ENCODE measurements around the gene HELZ. TPM values are rescaled to one million over a fixed set of nuclear protein-coding genes. Genes with fewer than 3 reads are reported as not detected.
A peak's percentile ranks its signal among the peaks of the same experiment; 100 is the strongest.

The HELZ gene
- total and polyA plus RNA-seq, 4 donors = 3.8 to 69.2 (median 25.7) TPM

GRCh38 chr17:67080804-67081203, 164.2 kb downstream of the HELZ start:
- no peak overlapping the region for H3K4me3 ChIP-seq (ENCODE audit: low read depth in 1 of 3, low read length in 3 of 3)
- 91% methylated on average over 2 of the region's 2 CpGs for WGBS
- H3K9ac ChIP-seq (ENCODE audit: low read depth in 1 of 2, low read length in 2 of 2) = no peak overlapping the region
- no peak for DNase-seq (ENCODE audit: low spot score)
- TF ChIP-seq FOXA1 (IDR thresholded peaks at IDR 0.05) (no peak), FOXA2 (IDR thresholded peaks at IDR 0.05) (no peak), RAD21 (IDR thresholded peaks at IDR 0.05) (no peak), MAX (IDR thresholded peaks at IDR 0.05) (no peak), YY1 (IDR thresholded peaks at IDR 0.05) (no peak), EGR1 (IDR thresholded peaks at IDR 0.05; ENCODE audit: low read depth in 2 of 2) (no peak), RXRA (IDR thresholded peaks at IDR 0.05) (no peak), ZBTB33 (IDR thresholded peaks at IDR 0.05) (no peak), CTCF (IDR thresholded peaks at IDR 0.05; ENCODE audit: low read depth, low read length, missing input control) (no peak), GABPA (IDR thresholded peaks at IDR 0.05 in 1 of 2, conservative IDR thresholded peaks at IDR 0.05 in 1 of 2) (no peak), HNF4G (IDR thresholded peaks at IDR 0.05) (no peak), ATF3 (IDR thresholded peaks at IDR 0.05) (no peak), SP1 (IDR thresholded peaks at IDR 0.05) (no peak)
- no peaks in the 10 kb centered on the region for H3K27me3 ChIP-seq (ENCODE audit: control insufficient read depth in 4 of 4, insufficient read depth in 4 of 4, low read length in 3 of 4)
- peaks cover 5 to 12% (median 8%) of the 10 kb centered on the region in 4 donors for H3K36me3 ChIP-seq (ENCODE audit: control insufficient read depth in 4 of 4, insufficient read depth in 3 of 4, low read depth in 1 of 4, low read length in 3 of 4)
- H3K9me3 ChIP-seq (ENCODE audit: control insufficient read depth in 4 of 4, low read length in 3 of 4) = no peaks in the 10 kb centered on the region
- peaks cover 2 to 32% (median 20%) of the 10 kb centered on the region in 4 donors for H3K4me1 ChIP-seq (ENCODE audit: control insufficient read depth in 4 of 4, insufficient read depth in 4 of 4, low read length in 3 of 4)
- H3K27ac ChIP-seq (ENCODE audit: low read depth in 1 of 2, low read length in 2 of 2) = no peak overlapping the region

- no peaks in the 10 kb centered on the region for H3K9me3 ChIP-seq (ENCODE audit: control insufficient read depth in 4 of 4, low read length in 3 of 4)
- peaks cover 2 to 37% (median 25%) of the 10 kb centered on the region in 4 donors for H3K4me1 ChIP-seq (ENCODE audit: control insufficient read depth in 4 of 4, insufficient read depth in 4 of 4, low read length in 3 of 4)
- no peak for DNase-seq (ENCODE audit: low spot score)
- no peak overlapping the region for H3K4me3 ChIP-seq (ENCODE audit: low read depth in 1 of 3, low read length in 3 of 3)
- peaks cover 2 to 7% (median 5%) of the 10 kb centered on the region in 4 donors for H3K36me3 ChIP-seq (ENCODE audit: control insufficient read depth in 4 of 4, insufficient read depth in 3 of 4, low read depth in 1 of 4, low read length in 3 of 4)
- H3K27ac ChIP-seq (ENCODE audit: low read depth in 1 of 2, low read length in 2 of 2) = no peak overlapping the region
- H3K9ac ChIP-seq (ENCODE audit: low read depth in 1 of 2, low read length in 2 of 2) = no peak overlapping the region
- no peaks in the 10 kb centered on the region for H3K27me3 ChIP-seq (ENCODE audit: control insufficient read depth in 4 of 4, insufficient read depth in 4 of 4, low read length in 3 of 4)
- WGBS = 78% methylated on average over 2 of the region's 2 CpGs
- TF ChIP-seq TAF1 (conservative IDR thresholded peaks at IDR 0.05) = no peak
- TF ChIP-seq EGR1 (IDR thresholded peaks at IDR 0.05; ENCODE audit: low read depth in 2 of 2) = no peak
- peak; percentile 59 for TF ChIP-seq YY1 (IDR thresholded peaks at IDR 0.05)
- peak; percentile 24 for TF ChIP-seq FOXA2 (IDR thresholded peaks at IDR 0.05)
- no peak for TF ChIP-seq ZBTB33 (IDR thresholded peaks at IDR 0.05)
- no peak for TF ChIP-seq HNF4A (conservative IDR thresholded peaks at IDR 0.05)
- TF ChIP-seq JUND (IDR thresholded peaks at IDR 0.05) = no peak
- no peak for TF ChIP-seq MAX (IDR thresholded peaks at IDR 0.05)
- TF ChIP-seq HNF4G (IDR thresholded peaks at IDR 0.05) = no peak
- TF ChIP-seq SP1 (IDR thresholded peaks at IDR 0.05) = peak; percentile 6
- TF ChIP-seq GABPA (IDR thresholded peaks at IDR 0.05 in 1 of 2, conservative IDR thresholded peaks at IDR 0.05 in 1 of 2) = no peak
Measured at GRCh38 chr17:67079491-67079890, 165.5 kb downstream of the HELZ start.
